WTC11 (cell line): ENCODE results near the gene SCYL1. TPM values are rescaled to one million over a fixed set of nuclear protein-coding genes. Genes with fewer than 3 reads are reported as not detected.

ENCODE experiments used
- ATAC-seq: fragments of 200-7000 bp; cut with Tn5 transposase; 2 replicates; pipeline ENCODE4 v1.10.0; 2021; ENCODE audit warnings: mild to moderate bottlenecking, moderate library complexity
- CTCF ChIA-PET: fragments of 300-600 bp; sonication (Branson Sonifier 250); formaldehyde crosslinking; loops from one replicate; lab custom pipeline; 2021; ENCODE audit warnings: antibody characterized with exemption; lab: Charles Lee
- POLR2A ChIA-PET: fragments of 350-600 bp; sonication (Branson Sonifier 250); formaldehyde crosslinking; loops from one replicate; lab custom pipeline; 2021; ENCODE audit warnings: antibody characterized with exemption; lab: Charles Lee
- DNase-seq: peaks from one replicate; pipeline ENCODE4 v3.0.0; 2021; ENCODE audit warnings: low spot score
- H3K27ac Mint-ChIP-seq: 2 replicates; pipeline ENCODE4 v1.8.0; 2021; ENCODE audit warnings: mixed read lengths
- H3K27me3 Mint-ChIP-seq: 2 replicates; pipeline ENCODE4 v1.8.0; 2021; ENCODE audit warnings: low read depth, mild to moderate bottlenecking, moderate library complexity, mixed read lengths
- H3K36me3 Mint-ChIP-seq: 2 replicates; pipeline ENCODE4 v1.8.0; 2021; ENCODE audit warnings: mixed read lengths
- H3K4me1 Mint-ChIP-seq: 2 replicates; pipeline ENCODE4 v1.8.0; 2022; ENCODE audit warnings: mixed read lengths
- H3K4me3 Mint-ChIP-seq: 2 replicates; pipeline ENCODE4 v1.8.0; 2021; ENCODE audit warnings: mild to moderate bottlenecking, moderate library complexity, mixed read lengths
- H3K9me3 Mint-ChIP-seq: 2 replicates; pipeline ENCODE4 v1.8.0; 2021; ENCODE audit warnings: mixed read lengths
- ATF1 ChIP-seq: sonication (generic); formaldehyde crosslinking; IDR thresholded peaks from 2 replicates; pipeline ENCODE4 v1.8.1; 2023; ENCODE audit warnings: mild to moderate bottlenecking, moderate library complexity, missing genetic modification reagents
- CREB1 ChIP-seq: sonication (generic); formaldehyde crosslinking; IDR thresholded peaks from 2 replicates; pipeline ENCODE4 v1.8.0; 2023; ENCODE audit warnings: mild to moderate bottlenecking, missing genetic modification reagents
- CREM ChIP-seq: sonication (generic); formaldehyde crosslinking; IDR thresholded peaks from 2 replicates; pipeline ENCODE4 v1.8.1; 2022; ENCODE audit warnings: mild to moderate bottlenecking, missing genetic modification reagents, moderate library complexity
- EMX1 ChIP-seq: fragments of 250-450 bp; sonication (Bioruptor Pico); IDR thresholded peaks from 2 replicates; pipeline ENCODE4 v1.8.0; 2021; ENCODE audit warnings: mild to moderate bottlenecking
- ETV6 ChIP-seq: sonication (generic); formaldehyde crosslinking; IDR thresholded peaks from 2 replicates; pipeline ENCODE4 v1.8.1; 2022; ENCODE audit warnings: mild to moderate bottlenecking, missing genetic modification reagents
- FOXJ3 ChIP-seq: sonication (generic); formaldehyde crosslinking; IDR thresholded peaks from 2 replicates; pipeline ENCODE4 v1.9.0; 2021; ENCODE audit warnings: missing genetic modification reagents, mild to moderate bottlenecking, borderline replicate concordance
- FOXK1 ChIP-seq: sonication (generic); formaldehyde crosslinking; IDR thresholded peaks from 2 replicates; pipeline ENCODE4 v1.8.0; 2022; ENCODE audit warnings: mild to moderate bottlenecking, moderate library complexity, missing genetic modification reagents
- FOXP4 ChIP-seq: sonication (generic); formaldehyde crosslinking; IDR thresholded peaks from 2 replicates; pipeline ENCODE4 v1.8.0; 2022; ENCODE audit warnings: mild to moderate bottlenecking, missing genetic modification reagents
- GRHL2 ChIP-seq: fragments of 250-450 bp; sonication (Bioruptor Pico); IDR thresholded peaks from 2 replicates; pipeline ENCODE4 v1.8.0; 2022; ENCODE audit warnings: mild to moderate bottlenecking, moderate library complexity; ENCODE audit not compliant: insufficient replicate concordance, severe bottlenecking
- JUN ChIP-seq: sonication (generic); formaldehyde crosslinking; IDR thresholded peaks from 2 replicates; pipeline ENCODE4 v1.8.0; 2023; ENCODE audit warnings: mild to moderate bottlenecking, missing genetic modification reagents
- MAX ChIP-seq: sonication (generic); formaldehyde crosslinking; IDR thresholded peaks from 2 replicates; pipeline ENCODE4 v1.8.0; 2022; ENCODE audit warnings: mild to moderate bottlenecking, missing genetic modification reagents
- MYBL2 ChIP-seq: sonication (generic); formaldehyde crosslinking; IDR thresholded peaks from 2 replicates; pipeline ENCODE4 v1.8.1; 2023; ENCODE audit warnings: mild to moderate bottlenecking, moderate library complexity, missing genetic modification reagents
- NFATC4 ChIP-seq: fragments of 250-450 bp; sonication (Bioruptor Pico); IDR thresholded peaks from 2 replicates; pipeline ENCODE4 v1.9.0; 2021; ENCODE audit warnings: mild to moderate bottlenecking
- NFYB ChIP-seq: sonication (generic); formaldehyde crosslinking; conservative IDR thresholded peaks from 2 replicates; pipeline ENCODE4 v1.8.0; 2022; ENCODE audit warnings: low read depth, missing genetic modification reagents
- PRRX2 ChIP-seq: fragments of 250-450 bp; sonication (Bioruptor Pico); IDR thresholded peaks from 2 replicates; pipeline ENCODE4 v1.8.0; 2021; ENCODE audit warnings: mild to moderate bottlenecking
- RORB ChIP-seq: fragments of 250-450 bp; sonication (Bioruptor Pico); IDR thresholded peaks from 2 replicates; pipeline ENCODE4 v1.9.0; 2021; ENCODE audit warnings: mild to moderate bottlenecking
- TP53 ChIP-seq: sonication (generic); formaldehyde crosslinking; IDR thresholded peaks from 2 replicates; pipeline ENCODE4 v1.8.1; 2023; ENCODE audit warnings: mild to moderate bottlenecking, missing genetic modification reagents
- ZNF232 ChIP-seq: sonication (generic); formaldehyde crosslinking; IDR thresholded peaks from 2 replicates; pipeline ENCODE4 v1.8.0; 2022; ENCODE audit warnings: mild to moderate bottlenecking, missing genetic modification reagents
- ZNF317 ChIP-seq: sonication (generic); formaldehyde crosslinking; IDR thresholded peaks from 2 replicates; pipeline ENCODE4 v1.8.1; 2023; ENCODE audit warnings: low read depth, mild to moderate bottlenecking, moderate library complexity, missing genetic modification reagents, borderline replicate concordance
- ZNF396 ChIP-seq: fragments of 250-450 bp; sonication (Bioruptor Pico); IDR thresholded peaks from 2 replicates; pipeline ENCODE4 v1.8.0; 2021; ENCODE audit warnings: mild to moderate bottlenecking, moderate library complexity, borderline replicate concordance
- ZNF671 ChIP-seq: fragments of 250-450 bp; sonication (Bioruptor Pico); IDR thresholded peaks from 2 replicates; pipeline ENCODE4 v1.8.0; 2021; ENCODE audit warnings: mild to moderate bottlenecking
- total RNA-seq: library from RNA; stranded (reverse); gene quantifications from 3 replicates; pipeline ENCODE4 v1.2.3, GENCODE V29; 2021
- TF ChIP-seq, protein P1 (sequence below): fragments of 250-450 bp; sonication (Bioruptor Pico); IDR thresholded peaks from 2 replicates; pipeline ENCODE4 v1.9.0; 2021; ENCODE audit warnings: mild to moderate bottlenecking, borderline replicate concordance
- TF ChIP-seq, protein P2 (sequence below): fragments of 250-450 bp; sonication (Bioruptor Pico); IDR thresholded peaks from 2 replicates; pipeline ENCODE4 v1.9.0; 2021; ENCODE audit warnings: mild to moderate bottlenecking
- TF ChIP-seq, protein P3 (sequence below): fragments of 250-450 bp; sonication (Bioruptor Pico); IDR thresholded peaks from 2 replicates; pipeline ENCODE4 v1.8.0; 2021; ENCODE audit warnings: mild to moderate bottlenecking

SCYL1 gene
- total RNA-seq, 1 experiment from 2014 or later = 76.8 TPM

DNA sequence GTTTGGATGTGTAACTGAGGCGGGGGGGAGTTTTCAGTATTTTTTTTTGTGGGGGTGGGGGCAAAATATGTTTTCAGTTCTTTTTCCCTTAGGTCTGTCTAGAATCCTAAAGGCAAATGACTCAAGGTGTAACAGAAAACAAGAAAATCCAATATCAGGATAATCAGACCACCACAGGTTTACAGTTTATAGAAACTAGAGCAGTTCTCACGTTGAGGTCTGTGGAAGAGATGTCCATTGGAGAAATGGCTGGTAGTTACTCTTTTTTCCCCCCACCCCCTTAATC, 23.8 kb upstream of the SCYL1 start:
- Mint-ChIP-seq H3K36me3 (no peaks in the 10 kb centered on the region; the same call in 1 of the 2 replicates), H3K27ac (no peak overlapping the region), H3K9me3 (no peaks in the 10 kb centered on the region), H3K27me3 (no peaks in the 10 kb centered on the region), H3K4me3 (no peak overlapping the region), H3K4me1 (peaks cover 43% of the 10 kb centered on the region)
- CTCF ChIA-PET = interaction anchor here (1.4 to 1.7 kb wide), 2 partner anchors 21 to 83 kb away, joined by 3 to 6 read pairs; no protein-coding TSS in a partner anchor
- DNase-seq (no peak), ATAC-seq (no peak)
- TF ChIP-seq ZNF671 (CRISPR knock-in tag) = no peak
- TF ChIP-seq MAX (CRISPR knock-in tag) = no peak
- no peak for TF ChIP-seq FOXP4 (CRISPR knock-in tag)
- no peak for TF ChIP-seq ZNF396 (CRISPR knock-in tag)
- TF ChIP-seq NFYB (CRISPR knock-in tag) = no peak
- TF ChIP-seq CREB1 (CRISPR knock-in tag) = no peak
- no peak for TF ChIP-seq FOXK1 (CRISPR knock-in tag)
- TF ChIP-seq PRRX2 (CRISPR knock-in tag) = 0 out of 2 replicates have a peak, but pooled peaks have one; percentile 5
- POLR2A ChIA-PET = interaction anchor here (1.8 to 8.3 kb wide), 4 partner anchors 13 to 81 kb away, joined by 5 to 502 read pairs (median 212); partner anchors contain the start of gene SCYL1

DNA sequence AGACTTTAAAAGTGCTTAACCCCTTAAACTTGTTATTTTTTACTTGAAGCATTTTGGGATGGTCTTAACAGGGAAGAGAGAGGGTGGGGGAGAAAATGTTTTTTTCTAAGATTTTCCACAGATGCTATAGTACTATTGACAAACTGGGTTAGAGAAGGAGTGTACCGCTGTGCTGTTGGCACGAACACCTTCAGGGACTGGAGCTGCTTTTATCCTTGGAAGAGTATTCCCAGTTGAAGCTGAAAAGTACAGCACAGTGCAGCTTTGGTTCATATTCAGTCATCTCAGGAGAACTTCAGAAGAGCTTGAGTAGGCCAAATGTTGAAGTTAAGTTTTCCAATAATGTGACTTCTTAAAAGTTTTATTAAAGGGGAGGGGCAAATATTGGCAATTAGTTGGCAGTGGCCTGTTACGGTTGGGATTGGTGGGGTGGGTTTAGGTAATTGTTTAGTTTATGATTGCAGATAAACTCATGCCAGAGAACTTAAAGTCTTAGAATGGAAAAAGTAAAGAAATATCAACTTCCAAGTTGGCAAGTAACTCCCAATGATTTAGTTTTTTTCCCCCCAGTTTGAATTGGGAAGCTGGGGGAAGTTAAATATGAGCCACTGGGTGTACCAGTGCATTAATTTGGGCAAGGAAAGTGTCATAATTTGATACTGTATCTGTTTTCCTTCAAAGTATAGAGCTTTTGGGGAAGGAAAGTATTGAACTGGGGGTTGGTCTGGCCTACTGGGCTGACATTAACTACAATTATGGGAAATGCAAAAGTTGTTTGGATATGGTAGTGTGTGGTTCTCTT, 23.2 kb upstream of the SCYL1 start:
- Mint-ChIP-seq H3K36me3 (no peaks in the 10 kb centered on the region; the same call in 1 of the 2 replicates), H3K4me1 (peaks cover 43% of the 10 kb centered on the region), H3K27ac (peak overlapping the region; percentile 61), H3K9me3 (no peaks in the 10 kb centered on the region), H3K27me3 (no peaks in the 10 kb centered on the region), H3K4me3 (no peak overlapping the region)
- ATAC-seq (no peak), DNase-seq (no peak)
- ChIA-PET CTCF (interaction anchor here (0.6 to 1.8 kb wide), 6 partner anchors 22 to 92 kb away, joined by 3 to 7 read pairs (median 4); no protein-coding TSS in a partner anchor), POLR2A (interaction anchor here (0.5 to 8.3 kb wide), 8 partner anchors 13 to 380 kb away, joined by 3 to 502 read pairs (median 10); partner anchors contain the start of genes FAU, MRPL49 and NEAT1)
- TF ChIP-seq RORB (CRISPR knock-in tag) (no peak), PRRX2 (CRISPR knock-in tag) (0 out of 2 replicates have a peak, but pooled peaks have one; percentile 32), FOXJ3 (CRISPR knock-in tag) (no peak), JUN (CRISPR knock-in tag) (no peak), NFATC4 (CRISPR knock-in tag) (peak; percentile 87; the same call in 1 of the 2 replicates), FOXK1 (CRISPR knock-in tag) (no peak), GRHL2 (no peak), ATF1 (no peak), MYBL2 (CRISPR knock-in tag) (no peak), CREM (CRISPR knock-in tag) (no peak), ETV6 (no peak), TP53 (CRISPR knock-in tag) (no peak), ZNF317 (no peak), EMX1 (CRISPR knock-in tag) (peak; percentile 91; the same call in 1 of the 2 replicates), NFYB (CRISPR knock-in tag) (no peak), ZNF232 (CRISPR knock-in tag) (no peak)
- TF ChIP-seq, protein P1, sequence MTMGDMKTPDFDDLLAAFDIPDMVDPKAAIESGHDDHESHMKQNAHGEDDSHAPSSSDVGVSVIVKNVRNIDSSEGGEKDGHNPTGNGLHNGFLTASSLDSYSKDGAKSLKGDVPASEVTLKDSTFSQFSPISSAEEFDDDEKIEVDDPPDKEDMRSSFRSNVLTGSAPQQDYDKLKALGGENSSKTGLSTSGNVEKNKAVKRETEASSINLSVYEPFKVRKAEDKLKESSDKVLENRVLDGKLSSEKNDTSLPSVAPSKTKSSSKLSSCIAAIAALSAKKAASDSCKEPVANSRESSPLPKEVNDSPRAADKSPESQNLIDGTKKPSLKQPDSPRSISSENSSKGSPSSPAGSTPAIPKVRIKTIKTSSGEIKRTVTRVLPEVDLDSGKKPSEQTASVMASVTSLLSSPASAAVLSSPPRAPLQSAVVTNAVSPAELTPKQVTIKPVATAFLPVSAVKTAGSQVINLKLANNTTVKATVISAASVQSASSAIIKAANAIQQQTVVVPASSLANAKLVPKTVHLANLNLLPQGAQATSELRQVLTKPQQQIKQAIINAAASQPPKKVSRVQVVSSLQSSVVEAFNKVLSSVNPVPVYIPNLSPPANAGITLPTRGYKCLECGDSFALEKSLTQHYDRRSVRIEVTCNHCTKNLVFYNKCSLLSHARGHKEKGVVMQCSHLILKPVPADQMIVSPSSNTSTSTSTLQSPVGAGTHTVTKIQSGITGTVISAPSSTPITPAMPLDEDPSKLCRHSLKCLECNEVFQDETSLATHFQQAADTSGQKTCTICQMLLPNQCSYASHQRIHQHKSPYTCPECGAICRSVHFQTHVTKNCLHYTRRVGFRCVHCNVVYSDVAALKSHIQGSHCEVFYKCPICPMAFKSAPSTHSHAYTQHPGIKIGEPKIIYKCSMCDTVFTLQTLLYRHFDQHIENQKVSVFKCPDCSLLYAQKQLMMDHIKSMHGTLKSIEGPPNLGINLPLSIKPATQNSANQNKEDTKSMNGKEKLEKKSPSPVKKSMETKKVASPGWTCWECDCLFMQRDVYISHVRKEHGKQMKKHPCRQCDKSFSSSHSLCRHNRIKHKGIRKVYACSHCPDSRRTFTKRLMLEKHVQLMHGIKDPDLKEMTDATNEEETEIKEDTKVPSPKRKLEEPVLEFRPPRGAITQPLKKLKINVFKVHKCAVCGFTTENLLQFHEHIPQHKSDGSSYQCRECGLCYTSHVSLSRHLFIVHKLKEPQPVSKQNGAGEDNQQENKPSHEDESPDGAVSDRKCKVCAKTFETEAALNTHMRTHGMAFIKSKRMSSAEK = peak; percentile 92
- TF ChIP-seq, protein P2, sequence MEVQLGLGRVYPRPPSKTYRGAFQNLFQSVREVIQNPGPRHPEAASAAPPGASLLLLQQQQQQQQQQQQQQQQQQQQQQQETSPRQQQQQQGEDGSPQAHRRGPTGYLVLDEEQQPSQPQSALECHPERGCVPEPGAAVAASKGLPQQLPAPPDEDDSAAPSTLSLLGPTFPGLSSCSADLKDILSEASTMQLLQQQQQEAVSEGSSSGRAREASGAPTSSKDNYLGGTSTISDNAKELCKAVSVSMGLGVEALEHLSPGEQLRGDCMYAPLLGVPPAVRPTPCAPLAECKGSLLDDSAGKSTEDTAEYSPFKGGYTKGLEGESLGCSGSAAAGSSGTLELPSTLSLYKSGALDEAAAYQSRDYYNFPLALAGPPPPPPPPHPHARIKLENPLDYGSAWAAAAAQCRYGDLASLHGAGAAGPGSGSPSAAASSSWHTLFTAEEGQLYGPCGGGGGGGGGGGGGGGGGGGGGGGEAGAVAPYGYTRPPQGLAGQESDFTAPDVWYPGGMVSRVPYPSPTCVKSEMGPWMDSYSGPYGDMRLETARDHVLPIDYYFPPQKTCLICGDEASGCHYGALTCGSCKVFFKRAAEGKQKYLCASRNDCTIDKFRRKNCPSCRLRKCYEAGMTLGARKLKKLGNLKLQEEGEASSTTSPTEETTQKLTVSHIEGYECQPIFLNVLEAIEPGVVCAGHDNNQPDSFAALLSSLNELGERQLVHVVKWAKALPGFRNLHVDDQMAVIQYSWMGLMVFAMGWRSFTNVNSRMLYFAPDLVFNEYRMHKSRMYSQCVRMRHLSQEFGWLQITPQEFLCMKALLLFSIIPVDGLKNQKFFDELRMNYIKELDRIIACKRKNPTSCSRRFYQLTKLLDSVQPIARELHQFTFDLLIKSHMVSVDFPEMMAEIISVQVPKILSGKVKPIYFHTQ = no peak
- TF ChIP-seq, protein P3, sequence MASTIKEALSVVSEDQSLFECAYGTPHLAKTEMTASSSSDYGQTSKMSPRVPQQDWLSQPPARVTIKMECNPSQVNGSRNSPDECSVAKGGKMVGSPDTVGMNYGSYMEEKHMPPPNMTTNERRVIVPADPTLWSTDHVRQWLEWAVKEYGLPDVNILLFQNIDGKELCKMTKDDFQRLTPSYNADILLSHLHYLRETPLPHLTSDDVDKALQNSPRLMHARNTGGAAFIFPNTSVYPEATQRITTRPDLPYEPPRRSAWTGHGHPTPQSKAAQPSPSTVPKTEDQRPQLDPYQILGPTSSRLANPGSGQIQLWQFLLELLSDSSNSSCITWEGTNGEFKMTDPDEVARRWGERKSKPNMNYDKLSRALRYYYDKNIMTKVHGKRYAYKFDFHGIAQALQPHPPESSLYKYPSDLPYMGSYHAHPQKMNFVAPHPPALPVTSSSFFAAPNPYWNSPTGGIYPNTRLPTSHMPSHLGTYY (CRISPR knock-in tag) = peak; percentile 67
